ENCODE data around the gene MAP4K5. TPM values are rescaled to one million over a fixed set of nuclear protein-coding genes. Genes with fewer than 3 reads are reported as not detected.

MAP4K5 gene
- total RNA-seq, 1 donor from 2014 or later = 158 TPM

DNA sequence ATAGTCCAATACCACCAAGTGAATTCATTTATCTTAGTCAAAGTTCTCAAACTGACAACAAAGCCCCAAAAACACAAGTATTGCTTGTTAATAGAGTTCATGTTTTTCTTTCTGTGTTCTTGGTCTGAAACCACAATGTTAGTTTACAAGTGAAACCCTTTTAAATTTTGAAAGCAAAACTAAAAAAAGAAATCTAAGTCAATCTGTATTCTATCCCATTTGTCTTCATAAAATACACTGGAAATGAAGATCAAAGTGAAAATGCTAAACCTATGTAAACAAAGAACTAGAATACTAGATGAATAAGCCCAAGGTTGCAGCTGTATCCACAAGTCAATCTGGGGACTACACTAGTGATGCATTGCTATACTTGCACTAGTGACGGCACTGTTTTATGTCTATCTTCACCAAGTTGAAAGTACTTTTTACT, 10.4 kb downstream of the MAP4K5 start:
- Histone ChIP-seq H3K4me1 (peaks cover 90% of the 10 kb centered on the region), H3K36me3 (no peaks in the 10 kb centered on the region), H3K27me3 (no peaks in the 10 kb centered on the region), H3K4me3 (no peak overlapping the region), H3K9me3 (no peaks in the 10 kb centered on the region), H3K27ac (peak overlapping the region; percentile 49)
- TF ChIP-seq POLR2A (IDR thresholded peaks at IDR 0.05) (no peak), CTCF (IDR thresholded peaks at IDR 0.05) (no peak), POLR2AphosphoS5 (IDR thresholded peaks at IDR 0.05; ENCODE audit: insufficient read depth in 1 of 2, low read depth in 1 of 2) (no peak)
- intact Hi-C loops (cut with DNase I) = no loop called here
- no peak for DNase-seq (ENCODE audit: extremely low spot score in 2 of 2)

- Histone ChIP-seq H3K4me1 (peaks cover 83% of the 10 kb centered on the region), H3K9me3 (no peaks in the 10 kb centered on the region), H3K27ac (peak overlapping the region; percentile 49), H3K27me3 (no peaks in the 10 kb centered on the region), H3K4me3 (no peak overlapping the region), H3K36me3 (no peaks in the 10 kb centered on the region)
- DNase-seq (ENCODE audit: extremely low spot score in 2 of 2) = no peak
- TF ChIP-seq POLR2AphosphoS5 (IDR thresholded peaks at IDR 0.05; ENCODE audit: insufficient read depth in 1 of 2, low read depth in 1 of 2) (peak in 1 of 2 donors; percentile 36), CTCF (IDR thresholded peaks at IDR 0.05) (no peak)
- intact Hi-C loops (cut with DNase I) = no loop called here
Observed at GRCh38 chr14:50520947-50521815, 11.2 kb downstream of the MAP4K5 start.

GRCh38 chr14:50516091-50516490, 16.3 kb downstream of the MAP4K5 start:
- Histone ChIP-seq H3K27ac (no peak overlapping the region), H3K27me3 (no peaks in the 10 kb centered on the region), H3K36me3 (no peaks in the 10 kb centered on the region), H3K4me1 (peaks cover 59% of the 10 kb centered on the region), H3K4me3 (no peak overlapping the region), H3K9me3 (no peaks in the 10 kb centered on the region)
- intact Hi-C loops (cut with DNase I) = no loop called here
- TF ChIP-seq POLR2A (IDR thresholded peaks at IDR 0.05) (no peak), CTCF (IDR thresholded peaks at IDR 0.05) (no peak), POLR2AphosphoS5 (IDR thresholded peaks at IDR 0.05; ENCODE audit: insufficient read depth in 1 of 2, low read depth in 1 of 2) (no peak)
- DNase-seq (ENCODE audit: extremely low spot score in 2 of 2) = no peak

- no peak for DNase-seq (ENCODE audit: extremely low spot score in 2 of 2)
Observed at GRCh38 chr14:50512463-50512862, 19.9 kb downstream of the MAP4K5 start.

More at GRCh38 chr14:50512463-50512862, 19.9 kb downstream of the MAP4K5 start:
- intact Hi-C loops (cut with DNase I) = no loop called here
- Histone ChIP-seq H3K27ac (no peak overlapping the region), H3K4me3 (no peak overlapping the region), H3K27me3 (no peaks in the 10 kb centered on the region), H3K9me3 (no peaks in the 10 kb centered on the region), H3K36me3 (no peaks in the 10 kb centered on the region), H3K4me1 (peaks cover 29% of the 10 kb centered on the region)
- no peak for TF ChIP-seq CTCF (IDR thresholded peaks at IDR 0.05)
- TF ChIP-seq POLR2AphosphoS5 (IDR thresholded peaks at IDR 0.05; ENCODE audit: insufficient read depth in 1 of 2, low read depth in 1 of 2) = no peak
- no peak for TF ChIP-seq POLR2A (IDR thresholded peaks at IDR 0.05)

Data from vagina (tissue), 2 donors.